ENCODE data around the gene PER3. TPM values are rescaled to one million over a fixed set of nuclear protein-coding genes. Genes with fewer than 3 reads are reported as not detected.

The PER3 gene
- total RNA-seq, 1 experiment from 2014 or later = 9.0 TPM

- H3K18ac ChIP-seq (ENCODE audit: insufficient read length, low read depth, low read length) = no peak overlapping the region
- H3K4me1 ChIP-seq (ENCODE audit: insufficient read depth, low read length) = no peaks in the 10 kb centered on the region
- H2AFZ ChIP-seq (ENCODE audit: low read length) = no peak overlapping the region
- peaks cover 3 to 6% of the 10 kb centered on the region in 2 experiments; a peak in 3 of 4 replicates for H3K4me1 Mint-ChIP-seq
- H2AK5ac ChIP-seq (ENCODE audit: insufficient read length, low read length) = no peak overlapping the region
- H4K91ac ChIP-seq (ENCODE audit: insufficient read length, low read depth, low read length) = no peak overlapping the region
- peaks cover 4% of the 10 kb centered on the region; the same call in 1 of the 2 replicates for H3K27me3 Mint-ChIP-seq (ENCODE audit: low read depth)
- no peak overlapping the region for H3K4me3 Mint-ChIP-seq
- H3K79me1 ChIP-seq (ENCODE audit: insufficient read depth, low read depth, low read length, poor library complexity, severe bottlenecking) = no peaks in the 10 kb centered on the region
- H2BK12ac ChIP-seq (ENCODE audit: insufficient read length, low read depth, low read length) = no peak overlapping the region
- H3K14ac ChIP-seq (ENCODE audit: insufficient read depth, low read length) = no peak overlapping the region
- H3K79me2 ChIP-seq (ENCODE audit: insufficient read depth, low read length) = no peaks in the 10 kb centered on the region
- no peak overlapping the region for H3K27ac ChIP-seq (ENCODE audit: insufficient read length, low read depth, low read length)
- no peak overlapping the region for H3K27ac Mint-ChIP-seq
- H3K4ac ChIP-seq (ENCODE audit: low read depth, low read length) = no peak overlapping the region
- H2BK20ac ChIP-seq (ENCODE audit: low read depth, low read length, poor library complexity, severe bottlenecking) = no peak overlapping the region
- no peak overlapping the region for H3T11ph ChIP-seq (ENCODE audit: low read length)
- H2BK120ac ChIP-seq (ENCODE audit: low read depth, low read length, poor library complexity, severe bottlenecking) = no peak overlapping the region
- H3K23ac ChIP-seq (ENCODE audit: insufficient read length, low read depth, low read length) = no peak overlapping the region
- no peak overlapping the region for H2BK5ac ChIP-seq (ENCODE audit: insufficient read length, low read length)
- H3K9me3 Mint-ChIP-seq = no peaks in the 10 kb centered on the region; a peak in 1 of 5 replicates
- no peak overlapping the region for H4K8ac ChIP-seq (replicated peaks; ENCODE audit: insufficient read length, low read depth, low read length)
- H4K20me1 ChIP-seq (ENCODE audit: control insufficient read depth, insufficient read depth, insufficient read length) = no peaks in the 10 kb centered on the region
- H3K9me3 ChIP-seq (ENCODE audit: control insufficient read depth, low read depth, low read length) = no peaks in the 10 kb centered on the region
- no peaks in the 10 kb centered on the region; a peak in 1 of 7 replicates for H3K36me3 Mint-ChIP-seq (ENCODE audit: insufficient read depth in 1 of 3, low read depth in 3 of 3)
- DNase-seq = no peak
- no peak overlapping the region for H4K5ac ChIP-seq (ENCODE audit: insufficient read length, low read depth, low read length)
- TF ChIP-seq CTCF (conservative IDR thresholded peaks at IDR 0.05) = no peak
- no peaks in the 10 kb centered on the region for H3K27me3 ChIP-seq (ENCODE audit: insufficient read depth, low read length)
- WGBS (ENCODE audit: extremely low coverage, insufficient read length, low lambda C conversion rate) = no CpG with 5 or more reads among the region's 2 CpGs
- H2BK15ac ChIP-seq (ENCODE audit: low read depth, low read length) = no peak overlapping the region
- no peak overlapping the region for H3K4me2 ChIP-seq (ENCODE audit: insufficient read depth, insufficient read length, low read length)
- H3K56ac ChIP-seq (ENCODE audit: insufficient read length, low read depth, low read length) = no peak overlapping the region
- H3K23me2 ChIP-seq (ENCODE audit: insufficient read length, low read depth, low read length, poor library complexity, severe bottlenecking) = no peaks in the 10 kb centered on the region
- no peak overlapping the region for H3K9ac ChIP-seq (ENCODE audit: extremely low read depth, insufficient read length, low read length)
Observed at GRCh38 chr1:7890853-7891252, 106.8 kb downstream of the PER3 start.

Data from H9 (cell line).